Fibroblast of lung (primary cell): Measurements from ENCODE around the gene LITAF.

Experiments used
- EZH2 ChIP-seq: IDR thresholded peaks from 2 replicates; pipeline ENCODE4 v1.5.1; 2012; ENCODE audit warnings: low read length, control low read depth, mild to moderate bottlenecking; ENCODE audit errors: missing control alignments
- TF ChIP-seq, protein P1 (sequence below), 2 donors: IDR thresholded peaks in 1 of 2; conservative IDR thresholded peaks in 1 of 2; 1 replicate in 1 of 2; 2 replicates in 1 of 2; pipeline ENCODE4 v1.5.1; 2011 to 2012; ENCODE audit warnings: low read length in 2 of 2, control low read depth in 1 of 2, inconsistent platforms in 1 of 2, low read depth in 1 of 2, mild to moderate bottlenecking in 1 of 2

DNA sequence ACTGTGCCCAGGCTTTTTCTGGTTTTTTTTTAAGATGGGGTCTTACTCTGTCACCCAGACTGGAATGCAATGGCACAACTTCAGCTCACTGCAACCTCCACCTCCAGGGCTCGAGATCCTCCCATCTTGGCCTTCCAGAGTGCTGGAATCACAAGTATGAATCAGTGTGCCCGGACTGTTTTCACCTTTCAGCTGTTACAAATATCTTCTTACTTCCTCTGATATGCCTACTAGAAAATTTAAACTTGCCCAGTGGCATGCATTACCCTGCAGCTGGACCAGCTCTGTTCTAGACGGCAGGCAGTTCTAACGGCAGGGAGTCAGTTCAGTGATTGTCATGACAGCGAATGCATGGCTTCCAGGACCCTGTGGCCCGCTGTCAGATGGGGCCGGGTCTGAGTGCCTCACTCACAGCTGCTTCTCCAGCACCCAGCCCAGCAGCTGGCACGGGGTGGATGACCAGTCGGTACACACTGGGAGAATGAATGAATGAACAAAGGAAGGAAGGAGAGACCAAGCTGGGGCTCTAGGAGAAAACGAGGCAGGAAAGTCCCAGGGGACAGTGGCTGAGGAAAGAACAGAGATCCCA, 28.0 kb upstream of the LITAF start:
- TF ChIP-seq, protein P1, sequence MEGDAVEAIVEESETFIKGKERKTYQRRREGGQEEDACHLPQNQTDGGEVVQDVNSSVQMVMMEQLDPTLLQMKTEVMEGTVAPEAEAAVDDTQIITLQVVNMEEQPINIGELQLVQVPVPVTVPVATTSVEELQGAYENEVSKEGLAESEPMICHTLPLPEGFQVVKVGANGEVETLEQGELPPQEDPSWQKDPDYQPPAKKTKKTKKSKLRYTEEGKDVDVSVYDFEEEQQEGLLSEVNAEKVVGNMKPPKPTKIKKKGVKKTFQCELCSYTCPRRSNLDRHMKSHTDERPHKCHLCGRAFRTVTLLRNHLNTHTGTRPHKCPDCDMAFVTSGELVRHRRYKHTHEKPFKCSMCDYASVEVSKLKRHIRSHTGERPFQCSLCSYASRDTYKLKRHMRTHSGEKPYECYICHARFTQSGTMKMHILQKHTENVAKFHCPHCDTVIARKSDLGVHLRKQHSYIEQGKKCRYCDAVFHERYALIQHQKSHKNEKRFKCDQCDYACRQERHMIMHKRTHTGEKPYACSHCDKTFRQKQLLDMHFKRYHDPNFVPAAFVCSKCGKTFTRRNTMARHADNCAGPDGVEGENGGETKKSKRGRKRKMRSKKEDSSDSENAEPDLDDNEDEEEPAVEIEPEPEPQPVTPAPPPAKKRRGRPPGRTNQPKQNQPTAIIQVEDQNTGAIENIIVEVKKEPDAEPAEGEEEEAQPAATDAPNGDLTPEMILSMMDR (conservative IDR thresholded peaks at IDR 0.05 in 1 of 2, IDR thresholded peaks at IDR 0.05 in 1 of 2; ENCODE audit: low read depth in 1 of 2, low read length in 2 of 2): no peak
- no peak for TF ChIP-seq EZH2
